ENCODE measurements around the gene MMS22L. TPM values are rescaled to one million over a fixed set of nuclear protein-coding genes. Genes with fewer than 3 reads are reported as not detected.
A peak's percentile ranks its signal among the peaks of the same experiment; 100 is the strongest.

MMS22L gene
- total and polyA plus RNA-seq, 2 of the 4 experiments (the other 2 are of a cell fraction) = 6.1 to 18.6 TPM

- Histone ChIP-seq H3K9me1 (ENCODE audit: insufficient read depth, low read length) (peaks cover 3% of the 10 kb centered on the region; the same call in 1 of the 2 replicates), H3K4me3 (ENCODE audit: insufficient read depth, low read depth, low read length) (no peak overlapping the region), H3K27me3 (ENCODE audit: control insufficient read depth, insufficient read depth, low read length) (no peaks in the 10 kb centered on the region), H2BK15ac (ENCODE audit: low read depth, low read length) (no peak overlapping the region), H3K14ac (replicated peaks; ENCODE audit: low read depth, low read length) (no peak overlapping the region), H3K23ac (ENCODE audit: low read depth, low read length) (peak overlapping the region; percentile 33; the same call in 1 of the 2 replicates), H3K56ac (ENCODE audit: extremely low read depth, insufficient read depth, low read length) (no peak overlapping the region), H3K9ac (ENCODE audit: low read depth, low read length) (no peak overlapping the region), H4K5ac (ENCODE audit: low read depth, low read length) (no peak overlapping the region), H4K91ac (ENCODE audit: insufficient read depth, low read depth, low read length) (no peak overlapping the region), H2AFZ (replicated peaks; ENCODE audit: low read length, poor library complexity) (no peak overlapping the region), H3K27ac (ENCODE audit: insufficient read depth, low read length) (no peak overlapping the region), H3K9me3 (ENCODE audit: control insufficient read depth, insufficient read depth, low read length) (no peaks in the 10 kb centered on the region), H3K36me3 (ENCODE audit: control insufficient read depth, insufficient read depth, low read length) (no peaks in the 10 kb centered on the region; the same call in 1 of the 2 replicates), H4K20me1 (ENCODE audit: insufficient read depth, low read length) (no peaks in the 10 kb centered on the region), H3K4ac (ENCODE audit: low read depth, low read length) (no peak overlapping the region), H3K4me1 (ENCODE audit: control insufficient read depth, insufficient read depth, low read length) (no peaks in the 10 kb centered on the region), H2BK5ac (ENCODE audit: low read depth, low read length, poor library complexity, severe bottlenecking) (no peak overlapping the region), H2AK5ac (ENCODE audit: low read depth, low read length) (no peak overlapping the region), H3K79me1 (ENCODE audit: low read depth in 1 of 2, low read length in 2 of 2) (peaks cover 13 to 17% of the 10 kb centered on the region in 2 experiments), H4K8ac (ENCODE audit: low read depth in 2 of 2, low read length in 2 of 2) (no peak overlapping the region), H2AK9ac (replicated peaks; ENCODE audit: low read depth, low read length, poor library complexity) (no peak overlapping the region), H3K4me2 (ENCODE audit: low read depth, low read length) (no peak overlapping the region), H3K18ac (ENCODE audit: low read depth, low read length) (no peak overlapping the region), H2BK120ac (ENCODE audit: low read depth, low read length) (no peak overlapping the region), H2BK20ac (ENCODE audit: low read depth, low read length) (no peak overlapping the region)
- dilution Hi-C loops (cut with HindIII; ENCODE audit: low sequenced_read_pairs, unreplicated experiment) = no loop called here
- in situ Hi-C loops (cut with MboI; ENCODE audit: low sequenced_read_pairs) = no loop called here
- TF ChIP-seq, protein P1, sequence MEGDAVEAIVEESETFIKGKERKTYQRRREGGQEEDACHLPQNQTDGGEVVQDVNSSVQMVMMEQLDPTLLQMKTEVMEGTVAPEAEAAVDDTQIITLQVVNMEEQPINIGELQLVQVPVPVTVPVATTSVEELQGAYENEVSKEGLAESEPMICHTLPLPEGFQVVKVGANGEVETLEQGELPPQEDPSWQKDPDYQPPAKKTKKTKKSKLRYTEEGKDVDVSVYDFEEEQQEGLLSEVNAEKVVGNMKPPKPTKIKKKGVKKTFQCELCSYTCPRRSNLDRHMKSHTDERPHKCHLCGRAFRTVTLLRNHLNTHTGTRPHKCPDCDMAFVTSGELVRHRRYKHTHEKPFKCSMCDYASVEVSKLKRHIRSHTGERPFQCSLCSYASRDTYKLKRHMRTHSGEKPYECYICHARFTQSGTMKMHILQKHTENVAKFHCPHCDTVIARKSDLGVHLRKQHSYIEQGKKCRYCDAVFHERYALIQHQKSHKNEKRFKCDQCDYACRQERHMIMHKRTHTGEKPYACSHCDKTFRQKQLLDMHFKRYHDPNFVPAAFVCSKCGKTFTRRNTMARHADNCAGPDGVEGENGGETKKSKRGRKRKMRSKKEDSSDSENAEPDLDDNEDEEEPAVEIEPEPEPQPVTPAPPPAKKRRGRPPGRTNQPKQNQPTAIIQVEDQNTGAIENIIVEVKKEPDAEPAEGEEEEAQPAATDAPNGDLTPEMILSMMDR (conservative IDR thresholded peaks at IDR 0.05; ENCODE audit: low read depth, low read length) = no peak
- TF ChIP-seq CHD1 (IDR thresholded peaks at IDR 0.05; ENCODE audit: low read depth, low read length) (no peak), POLR2A (IDR thresholded peaks at IDR 0.05; ENCODE audit: low read depth, low read length) (no peak), RAD21 (IDR thresholded peaks at IDR 0.05; ENCODE audit: low read length) (no peak), CEBPB (IDR thresholded peaks at IDR 0.05; ENCODE audit: low read depth, low read length) (no peak), MAFK (IDR thresholded peaks at IDR 0.05; ENCODE audit: low read depth, low read length) (no peak)
- TF ChIP-seq, protein P2, sequence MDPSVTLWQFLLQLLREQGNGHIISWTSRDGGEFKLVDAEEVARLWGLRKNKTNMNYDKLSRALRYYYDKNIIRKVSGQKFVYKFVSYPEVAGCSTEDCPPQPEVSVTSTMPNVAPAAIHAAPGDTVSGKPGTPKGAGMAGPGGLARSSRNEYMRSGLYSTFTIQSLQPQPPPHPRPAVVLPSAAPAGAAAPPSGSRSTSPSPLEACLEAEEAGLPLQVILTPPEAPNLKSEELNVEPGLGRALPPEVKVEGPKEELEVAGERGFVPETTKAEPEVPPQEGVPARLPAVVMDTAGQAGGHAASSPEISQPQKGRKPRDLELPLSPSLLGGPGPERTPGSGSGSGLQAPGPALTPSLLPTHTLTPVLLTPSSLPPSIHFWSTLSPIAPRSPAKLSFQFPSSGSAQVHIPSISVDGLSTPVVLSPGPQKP (IDR thresholded peaks at IDR 0.05; ENCODE audit: borderline replicate concordance, low read depth, low read length) = no peak
- CTCF ChIA-PET = no interaction called here
- no TSS peak for BruUV-seq (replicated peaks)
- no peak for DNase-seq
- no peak for ATAC-seq (ENCODE audit: low read depth)
- intact Hi-C loops (cut with micrococcal nuclease) = no loop called here
- WGBS, 2 experiments (ENCODE audit: extremely low coverage in 2 of 2, insufficient read length in 1 of 2) = no CpG with 5 or more reads among the region's 1 CpG
- POLR2A ChIA-PET (ENCODE audit: unreplicated experiment) = no interaction called here
These were observed 2.2 kb downstream of the MMS22L start for GRCh38 chr6:97280766-97281165.
